DMS114 treated with DMSO at 0.1 percent for 48 hours (cell line): ENCODE data around the gene STAT4.

Experiments used
- DNase-seq: peaks from one replicate; lab custom pipeline; 2025; ENCODE audit not compliant: unreplicated experiment; lab: John Stamatoyannopoulos, UW

Gene STAT4

GRCh38 chr2:191176801-191177438 lies 26.1 kb upstream of the STAT4 start:
- DNase-seq: no peak

- DNase-seq: no peak
Observed at GRCh38 chr2:191176305-191176704, 25.5 kb upstream of the STAT4 start.

- no peak for DNase-seq
Observed at GRCh38 chr2:191174442-191174841, 23.6 kb upstream of the STAT4 start.

GRCh38 chr2:191173206-191173605 lies 22.4 kb upstream of the STAT4 start:
- no peak for DNase-seq

GRCh38 chr2:191171708-191172355 lies 21.0 kb upstream of the STAT4 start:
- DNase-seq: no peak

- DNase-seq: no peak
Observed at GRCh38 chr2:191171286-191171685, 20.5 kb upstream of the STAT4 start.

DNA sequence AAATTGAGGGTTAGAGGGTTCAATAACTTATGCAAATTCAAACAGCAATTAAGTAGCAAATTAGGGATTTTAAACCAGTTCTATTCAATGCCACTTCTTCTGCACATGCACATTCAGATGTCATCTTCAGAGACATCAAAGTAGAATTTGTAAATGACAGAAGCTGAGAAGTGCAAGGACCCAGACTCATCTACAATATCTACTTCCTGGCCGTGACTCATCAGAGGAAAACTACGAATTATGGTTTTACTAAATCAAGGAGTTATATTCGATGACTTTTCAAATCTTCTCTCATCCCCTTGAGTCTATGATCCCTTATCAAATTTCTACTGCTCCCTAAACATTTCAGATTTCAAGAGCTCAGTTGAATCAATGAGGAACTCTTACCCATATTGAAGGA lies 20.0 kb upstream of the STAT4 start:
- DNase-seq: no peak

DNA sequence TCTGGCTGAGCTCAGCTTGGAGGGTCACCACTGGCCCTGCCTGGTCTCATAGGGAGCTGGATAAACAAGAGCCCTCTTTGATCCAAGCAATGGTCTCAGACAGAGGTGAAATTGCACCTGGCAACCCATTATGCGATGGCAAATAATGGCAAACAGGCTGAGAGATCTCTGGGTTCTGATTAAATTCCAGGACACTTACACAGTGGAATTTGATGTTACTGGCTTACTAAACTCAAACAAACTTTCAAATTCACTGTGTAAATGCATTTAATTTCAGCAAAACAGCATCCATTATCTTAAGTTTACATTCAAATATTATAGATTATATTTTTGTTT lies 19.5 kb upstream of the STAT4 start:
- no peak for DNase-seq

DNA sequence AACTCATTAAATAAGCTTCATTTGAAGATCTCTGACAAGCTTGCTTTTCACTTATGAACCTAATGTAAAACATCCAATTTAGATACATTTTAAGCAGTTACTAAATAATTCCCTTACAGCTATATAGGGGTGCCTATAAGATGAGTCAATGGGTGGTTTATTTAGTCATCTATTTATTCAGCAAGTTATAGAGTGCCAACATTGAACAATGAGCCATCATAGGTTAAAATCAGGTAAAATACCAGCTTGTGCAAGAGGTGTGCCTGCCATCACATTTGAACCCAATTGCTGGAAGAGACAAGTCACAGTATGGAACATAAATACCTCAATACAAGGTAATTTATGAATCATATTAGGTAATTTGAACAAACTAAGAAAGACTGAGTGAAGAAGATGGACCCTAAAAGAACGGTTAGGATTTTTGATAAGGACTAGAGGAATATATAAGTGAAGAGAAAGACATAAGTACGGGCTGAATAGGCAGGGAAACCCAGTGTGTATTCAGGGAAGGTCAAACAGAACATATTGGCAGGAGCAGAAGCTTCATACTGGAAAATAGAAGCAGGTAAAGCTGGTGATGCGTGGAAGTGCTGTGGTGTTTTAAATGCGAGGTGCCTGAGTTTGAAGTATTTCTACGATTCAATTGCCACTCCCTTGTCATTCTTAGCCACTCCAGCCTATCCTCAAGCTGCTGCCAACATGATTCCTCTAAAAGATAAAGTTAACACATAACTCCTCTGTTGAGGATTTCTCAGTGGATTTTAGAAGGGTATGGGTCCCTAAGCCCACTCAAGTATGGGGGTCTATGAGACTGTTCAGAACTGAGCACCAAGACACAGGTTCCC lies 18.9 kb upstream of the STAT4 start:
- no peak for DNase-seq

- DNase-seq: no peak
Observed at GRCh38 chr2:191167766-191168165, 17.0 kb upstream of the STAT4 start.

GRCh38 chr2:191166756-191167445 lies 16.1 kb upstream of the STAT4 start:
- no peak for DNase-seq

DNA sequence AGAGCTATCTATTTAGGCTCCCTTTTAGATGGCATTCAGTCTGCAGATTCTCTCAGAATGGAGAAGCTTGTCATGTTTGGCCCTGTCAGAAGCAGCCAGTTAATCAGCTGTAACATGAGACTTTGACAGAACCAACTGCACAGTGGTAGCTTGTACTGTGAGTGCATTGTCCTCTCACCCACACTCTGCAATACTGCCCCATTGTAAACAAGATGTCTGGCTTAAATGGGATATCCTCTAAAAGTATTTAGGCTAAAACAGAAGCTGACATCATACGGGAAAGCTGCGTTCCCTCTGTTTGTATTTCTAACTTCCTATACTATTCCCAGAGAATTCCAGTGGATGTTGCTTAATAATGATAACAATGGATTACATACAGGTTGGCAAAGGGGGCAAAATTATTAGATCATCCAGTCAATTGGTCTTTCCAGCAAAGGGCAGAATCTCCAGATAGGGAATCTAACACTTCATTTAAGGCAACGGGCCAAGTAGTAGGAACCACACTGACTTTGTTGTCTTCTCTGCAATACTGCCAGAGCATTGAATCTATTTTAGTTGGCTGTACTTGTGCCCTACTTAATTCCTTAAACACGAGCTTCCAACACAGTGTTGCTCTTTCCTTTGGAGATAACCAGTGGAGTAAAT lies 15.4 kb upstream of the STAT4 start:
- no peak for DNase-seq

GRCh38 chr2:191165176-191165643 lies 14.4 kb upstream of the STAT4 start:
- DNase-seq: peak; percentile 40

DNA sequence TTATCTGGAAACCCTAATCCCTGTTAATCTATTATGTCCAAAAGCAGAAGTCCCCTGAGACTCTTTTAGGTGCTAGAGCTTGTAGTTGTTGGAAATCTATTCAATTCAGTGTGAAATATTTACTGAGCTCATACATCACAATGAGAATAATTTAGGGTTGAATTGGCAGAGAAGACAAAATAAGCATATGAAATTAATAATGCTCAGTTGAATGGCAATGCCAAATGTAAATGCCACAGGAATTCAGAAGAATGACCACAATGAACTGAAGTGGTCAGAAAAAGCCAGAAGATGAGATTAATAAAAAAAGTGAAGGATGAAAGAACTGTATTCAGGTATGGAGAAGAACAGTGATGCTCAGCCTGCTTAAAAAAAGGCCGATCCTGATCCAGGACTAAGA lies 8.0 kb upstream of the STAT4 start:
- no peak for DNase-seq

DNA sequence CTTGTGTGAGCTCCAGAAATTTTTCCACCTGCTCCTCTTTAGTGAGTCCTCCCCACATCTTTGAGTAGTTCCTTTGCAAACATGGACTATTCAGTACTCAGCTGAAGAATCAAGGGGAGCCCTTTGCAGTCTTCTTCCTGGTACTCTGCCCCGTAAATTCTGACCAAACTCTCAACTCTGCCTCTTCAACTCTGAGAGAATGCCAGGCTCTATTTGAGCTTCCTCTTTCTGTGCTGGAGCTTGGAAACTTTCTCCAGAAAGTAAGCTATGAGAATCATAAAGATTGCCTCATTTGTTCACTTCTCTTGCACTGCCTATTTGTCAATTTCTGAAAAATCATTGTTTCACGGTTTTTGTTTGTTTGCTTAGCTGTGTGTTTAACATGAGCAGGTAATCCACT lies 7.4 kb upstream of the STAT4 start:
- DNase-seq: no peak

DNA sequence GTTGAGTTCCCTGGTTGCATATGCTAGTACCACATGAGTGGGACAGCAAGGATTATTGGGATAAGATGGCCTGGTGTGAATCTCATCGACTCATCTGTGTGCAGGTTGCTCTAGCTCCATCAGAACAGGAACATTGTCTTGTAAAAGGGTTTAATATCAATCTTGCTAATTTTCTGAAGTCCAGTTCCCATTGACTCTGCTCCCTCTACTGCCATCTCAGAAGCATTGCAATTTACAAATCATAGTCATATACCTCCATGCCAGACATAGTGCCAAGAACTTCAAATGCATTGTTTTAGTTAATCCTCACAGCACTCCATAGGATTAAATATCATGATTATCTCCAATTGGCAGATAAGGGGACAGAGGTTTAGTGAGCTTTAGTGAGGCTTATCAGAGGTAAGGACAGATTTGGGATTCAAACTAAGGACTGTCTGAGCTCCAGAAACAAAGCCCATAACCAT lies 4.8 kb upstream of the STAT4 start:
- DNase-seq: peak; percentile 53

- no peak for DNase-seq
Observed at GRCh38 chr2:191153716-191154115, 2.9 kb upstream of the STAT4 start.

DNA sequence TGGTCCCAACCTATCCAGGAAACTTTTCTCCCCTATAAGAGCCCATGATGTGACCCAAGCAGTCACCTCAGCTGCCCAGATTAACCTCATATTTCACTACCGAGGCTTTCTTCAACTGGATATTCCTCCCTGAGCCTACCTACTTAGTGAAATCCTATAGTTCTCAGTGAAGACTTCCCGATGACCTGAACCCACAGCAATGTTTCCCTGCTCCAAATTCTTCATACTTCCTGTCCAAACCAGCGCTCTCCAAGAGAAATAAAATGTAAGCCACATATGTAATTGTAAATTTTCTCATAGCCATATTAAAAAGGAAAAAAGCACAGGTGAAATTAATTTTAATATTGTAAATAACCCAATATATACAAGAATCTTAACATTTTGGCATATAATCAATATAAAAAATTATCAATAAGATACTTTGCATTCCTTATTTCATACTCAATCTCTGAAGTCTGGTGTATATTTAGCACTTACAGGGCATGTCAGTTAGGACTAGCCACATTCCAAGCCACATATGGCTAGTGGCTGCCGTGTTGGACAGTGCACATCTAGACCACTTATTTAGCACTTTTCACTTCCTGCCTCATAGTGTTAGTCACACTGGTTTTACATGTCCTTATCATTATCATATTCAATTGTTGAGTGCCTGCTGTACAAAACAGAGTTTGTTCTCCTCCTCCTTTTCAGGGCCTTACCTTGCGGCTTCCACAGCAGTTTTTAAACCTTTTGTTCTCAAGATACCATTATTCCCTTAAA lies 1.9 kb upstream of the STAT4 start:
- no peak for DNase-seq

- DNase-seq: no peak
Observed at GRCh38 chr2:191151331-191151730, 537 bp upstream of the STAT4 start.

- DNase-seq: no peak
Observed at GRCh38 chr2:191150230-191150599, 579 bp downstream of the STAT4 start.
